COR-L47 (cell line): ENCODE data around the gene ABLIM2.

Source experiments
- DNase-seq: peaks from one replicate; lab custom pipeline; 2025; lab: John Stamatoyannopoulos, UW

Gene ABLIM2

DNA sequence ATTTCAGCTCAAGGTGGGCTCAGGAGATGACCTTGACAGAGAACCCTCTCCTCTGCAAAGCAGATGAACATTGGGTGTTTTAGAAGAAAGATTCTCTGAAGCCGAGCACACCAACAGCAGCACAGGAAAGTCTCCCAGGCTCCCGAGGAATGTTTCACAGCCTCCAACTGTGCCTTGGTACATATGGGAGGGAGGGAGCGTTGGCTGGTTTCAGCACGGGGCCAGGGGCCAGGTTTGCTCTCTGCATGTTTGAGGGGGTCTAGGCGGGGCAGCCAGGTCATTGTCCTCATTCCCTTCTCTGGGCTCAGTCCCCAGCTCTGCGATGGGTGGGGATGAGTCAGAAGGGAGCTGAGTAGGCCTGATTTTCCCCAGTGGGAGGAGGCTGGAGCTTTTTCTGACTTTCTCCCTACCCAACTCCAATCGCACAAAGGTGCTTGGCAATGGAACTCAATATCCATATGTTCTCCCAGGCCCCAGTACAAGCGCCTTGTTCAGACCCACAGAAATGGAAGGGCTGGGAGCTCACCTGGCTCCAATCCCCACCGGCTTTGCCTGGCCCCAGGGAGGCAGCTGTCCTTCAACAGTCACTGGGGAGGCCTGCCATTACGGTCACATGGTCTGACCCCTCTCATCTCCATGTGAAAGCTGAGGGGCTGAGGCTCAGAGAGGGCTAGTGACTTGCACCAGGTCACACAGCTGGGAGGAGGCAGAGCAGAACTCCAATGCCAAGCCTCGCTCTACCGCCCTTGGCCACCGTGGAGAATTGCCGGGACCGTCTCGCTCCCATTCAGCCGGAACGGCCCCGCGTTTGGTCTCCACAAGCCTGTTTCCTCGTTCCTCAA lies 110.6 kb downstream of the ABLIM2 start:
- no peak for DNase-seq

DNA sequence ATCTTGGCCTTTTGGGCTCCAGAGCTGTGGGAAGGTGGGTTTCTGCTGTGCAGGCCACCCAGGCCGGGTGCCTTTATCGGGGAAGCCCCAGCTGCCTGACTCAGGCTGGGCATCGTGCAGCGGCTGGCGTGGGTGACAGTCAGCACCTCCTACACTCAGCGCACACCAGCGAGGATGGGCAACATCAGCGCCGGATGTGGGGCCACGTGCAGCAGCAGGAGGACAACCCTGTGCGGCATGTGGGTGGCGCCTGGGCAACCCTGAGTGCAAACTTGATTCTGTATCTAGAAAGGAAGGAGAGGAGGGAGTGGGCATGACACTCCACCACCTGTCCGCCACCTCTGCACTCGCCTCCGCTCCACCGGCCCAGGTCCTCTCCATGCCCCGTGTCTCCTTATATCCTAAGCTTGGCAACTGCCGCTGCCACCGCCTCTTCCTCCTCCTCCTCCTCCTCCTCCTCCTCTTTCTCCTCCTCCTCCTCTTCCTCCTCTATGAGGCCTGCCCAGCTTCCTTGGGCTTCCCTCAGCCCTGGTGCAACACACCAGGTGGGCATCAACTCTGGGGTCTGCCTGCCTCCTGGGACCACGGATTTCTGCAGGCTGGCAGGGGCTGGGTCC lies 111.6 kb downstream of the ABLIM2 start:
- no peak for DNase-seq

DNA sequence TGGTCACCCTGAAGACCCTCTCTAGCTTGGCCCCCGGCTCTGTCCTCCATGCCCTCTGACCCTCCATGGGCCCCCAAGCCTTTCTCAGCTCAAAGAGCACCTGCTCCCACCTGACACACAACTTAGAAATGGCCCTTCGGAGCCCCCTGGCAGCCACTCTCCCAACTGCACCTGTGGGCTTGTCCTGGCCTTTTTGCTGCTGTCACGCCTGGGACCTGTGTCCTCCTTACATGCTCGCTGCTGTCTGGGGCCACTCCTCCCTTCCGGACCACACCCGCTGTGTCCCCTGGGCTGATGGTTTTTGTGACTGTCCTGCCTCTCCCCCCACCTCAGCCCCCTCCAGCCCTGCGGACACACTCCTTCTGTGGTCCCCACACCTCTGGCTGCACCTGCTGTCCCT lies 112.7 kb downstream of the ABLIM2 start:
- peak; percentile 53 for DNase-seq

DNA sequence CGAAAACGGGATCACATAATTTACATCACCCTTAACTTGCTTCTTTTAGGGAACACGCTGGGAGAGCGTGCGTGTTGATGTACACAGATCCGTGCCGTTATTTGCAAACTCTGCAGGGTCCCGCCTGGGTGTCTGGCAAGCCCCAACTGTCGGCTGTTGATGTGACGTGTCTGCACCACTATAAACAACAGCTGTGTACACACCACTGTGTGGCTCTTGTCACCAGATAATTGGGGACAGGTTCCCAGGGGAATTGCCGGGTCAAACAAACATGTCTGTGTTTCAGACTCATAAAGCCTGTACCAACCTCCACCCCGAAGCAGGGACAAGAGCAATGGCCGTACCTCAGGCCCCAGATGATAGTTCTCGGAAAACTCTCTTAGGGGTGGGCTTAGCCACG lies 113.9 kb downstream of the ABLIM2 start:
- DNase-seq, result peak; percentile 99

DNA sequence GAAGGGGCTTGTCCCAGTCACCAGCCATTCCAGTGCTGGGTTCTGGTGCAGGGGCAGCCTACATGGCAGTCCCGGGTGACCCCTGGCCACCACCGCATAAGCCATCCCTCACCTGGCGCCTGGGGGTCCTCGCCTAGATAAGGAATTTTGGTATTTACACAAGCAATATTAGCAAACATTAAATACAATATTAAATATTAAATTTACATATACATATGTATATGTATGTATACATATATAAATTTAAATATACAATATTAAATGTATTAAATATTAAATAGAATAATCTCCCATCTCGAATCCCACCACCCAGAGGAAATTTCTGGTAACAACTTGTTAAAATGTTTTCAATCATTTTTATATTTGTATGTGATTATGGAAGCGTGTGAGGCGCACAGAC lies 114.4 kb downstream of the ABLIM2 start:
- DNase-seq, result no peak

DNA sequence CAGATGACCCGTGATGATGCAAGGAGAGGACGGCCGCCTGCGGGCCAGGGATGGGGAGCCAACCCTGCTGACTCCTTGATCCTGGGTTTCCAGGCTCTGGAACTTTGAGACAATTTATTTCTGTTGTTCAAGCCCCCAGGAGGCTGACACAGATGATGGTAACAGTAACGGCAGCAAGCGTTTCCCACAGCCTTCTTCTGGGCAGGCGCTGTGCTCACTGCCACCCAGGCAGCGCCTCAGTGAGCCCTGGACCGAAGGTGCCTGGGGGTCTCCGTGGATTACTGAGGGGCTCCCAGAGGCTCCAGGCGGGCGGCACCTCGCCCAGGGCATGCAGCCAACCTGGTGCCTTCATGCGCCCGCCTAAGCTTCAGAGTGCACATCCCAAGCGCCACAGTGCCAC lies 115.0 kb downstream of the ABLIM2 start:
- no peak for DNase-seq

DNA sequence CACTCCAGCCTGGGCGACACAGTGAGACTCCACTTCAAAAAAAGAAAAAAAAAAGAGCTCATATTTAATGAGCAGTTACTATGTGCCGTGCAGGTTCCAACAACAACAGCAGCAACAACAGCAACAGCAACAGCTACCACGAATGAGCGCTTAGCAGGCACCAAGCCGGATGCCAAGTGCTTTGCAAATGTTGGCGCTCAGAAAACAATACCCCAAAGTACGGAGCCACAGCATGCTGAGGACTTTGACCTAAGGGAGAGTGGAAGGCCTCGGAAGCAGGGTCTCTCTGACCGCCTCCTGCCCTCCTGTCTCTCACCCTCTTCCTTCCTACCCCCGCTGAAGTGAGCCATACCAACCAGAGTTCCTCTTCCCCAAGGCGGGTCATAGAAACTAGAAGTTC lies 116.7 kb downstream of the ABLIM2 start:
- no peak for DNase-seq

DNA sequence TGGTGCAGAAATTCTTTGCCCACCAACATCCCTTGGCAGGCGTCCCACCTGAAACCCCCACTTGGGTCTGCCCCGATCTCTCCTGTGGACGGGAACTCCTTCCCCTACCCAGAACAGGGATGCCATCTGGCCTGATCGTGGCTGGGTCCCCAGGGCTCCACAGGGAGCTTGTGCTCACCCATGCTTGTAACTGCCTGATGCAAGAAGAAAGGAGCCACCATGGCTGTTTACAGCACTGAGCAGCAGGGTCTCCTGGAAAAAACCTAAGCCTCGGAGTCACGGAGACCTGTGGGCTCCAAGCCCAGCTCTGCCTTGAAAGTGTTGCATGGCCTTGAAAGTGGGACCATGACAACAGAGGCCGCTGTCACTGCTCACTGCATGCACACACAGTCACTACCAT lies 117.4 kb downstream of the ABLIM2 start:
- DNase-seq, result no peak

DNA sequence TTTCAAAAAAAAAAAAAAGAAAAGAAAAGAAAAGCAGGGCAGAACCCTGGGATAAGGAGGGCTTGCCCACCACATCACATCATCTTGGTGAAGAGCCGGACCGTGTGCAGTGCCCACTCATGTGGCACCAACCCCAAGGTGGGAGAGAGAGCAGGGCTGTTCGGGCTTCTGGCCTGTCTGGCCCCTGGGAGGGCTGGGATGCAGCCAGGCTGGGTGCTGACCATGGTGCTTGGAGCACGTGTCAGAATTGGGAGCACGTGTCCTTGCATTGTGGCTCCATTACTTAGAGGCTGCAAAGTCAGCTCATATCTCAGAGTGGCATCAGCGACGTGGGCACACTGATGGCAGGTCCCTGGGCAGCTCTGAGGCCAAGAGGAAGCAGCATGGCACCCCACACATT lies 118.0 kb downstream of the ABLIM2 start:
- DNase-seq, result no peak

DNA sequence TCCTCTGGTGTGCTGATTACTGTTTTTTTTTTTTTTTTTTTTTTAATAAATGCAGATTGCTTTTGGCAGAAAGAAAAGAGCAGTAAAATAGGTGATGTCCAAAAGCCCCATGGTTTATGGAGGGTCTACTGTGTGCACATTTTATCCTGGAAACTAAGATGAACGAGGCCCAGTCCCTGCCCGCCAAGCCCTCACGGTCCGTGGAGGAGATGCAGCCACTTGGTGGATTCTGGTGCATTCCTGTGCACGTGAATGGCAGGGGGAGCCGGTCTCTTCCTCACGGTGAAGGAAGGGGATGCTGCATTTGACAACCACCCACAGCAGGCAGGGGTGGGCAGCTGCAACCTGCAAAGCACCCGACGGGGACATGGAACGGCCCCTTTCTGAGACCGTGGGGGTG lies 118.8 kb downstream of the ABLIM2 start:
- no peak for DNase-seq

DNA sequence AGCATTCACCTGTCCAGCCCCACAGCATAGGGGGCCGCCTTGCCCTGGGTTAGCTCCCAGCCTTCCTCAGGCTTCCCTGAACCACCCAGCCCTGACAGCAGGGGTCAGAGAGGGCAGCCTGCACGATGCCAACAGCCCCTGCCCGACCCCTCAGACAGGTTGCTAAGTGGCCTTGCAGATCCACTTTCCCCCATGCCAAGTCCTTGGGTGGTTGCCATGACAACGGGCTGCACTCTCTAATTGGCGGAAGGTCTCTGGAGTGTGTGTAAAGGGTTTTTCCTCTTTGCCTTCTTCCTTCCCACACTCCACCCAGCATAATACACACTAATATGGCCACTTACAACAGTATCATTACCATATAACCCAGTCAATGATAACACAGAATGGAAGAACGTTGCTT lies 119.3 kb downstream of the ABLIM2 start:
- peak; percentile 93 for DNase-seq

DNA sequence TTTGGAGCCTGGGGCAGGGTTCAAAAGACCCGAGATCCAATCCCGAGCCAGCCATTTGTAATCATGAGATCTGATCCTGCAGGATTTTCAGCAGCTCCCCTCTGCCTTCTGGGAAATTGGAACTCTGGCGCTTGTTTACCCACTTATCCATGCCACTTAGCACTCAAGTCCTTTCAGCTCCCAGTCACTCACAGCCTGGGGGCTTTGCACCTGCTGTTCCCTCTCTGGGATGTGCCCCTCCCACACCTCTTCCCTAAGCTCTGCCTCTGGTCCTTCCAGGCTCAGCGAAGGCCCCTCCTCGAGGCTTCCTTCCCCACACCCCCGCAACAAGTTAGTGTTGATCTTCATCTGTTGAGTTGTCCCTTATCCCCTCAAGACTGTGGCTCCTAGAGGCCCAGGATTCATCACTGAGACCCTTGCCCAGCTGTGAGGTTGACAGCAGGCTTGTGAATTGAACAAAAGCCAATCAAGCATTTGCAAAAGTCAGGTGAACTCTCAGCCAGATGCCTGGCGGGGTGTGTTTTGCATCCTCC lies 119.8 kb downstream of the ABLIM2 start:
- peak; percentile 87 for DNase-seq

DNA sequence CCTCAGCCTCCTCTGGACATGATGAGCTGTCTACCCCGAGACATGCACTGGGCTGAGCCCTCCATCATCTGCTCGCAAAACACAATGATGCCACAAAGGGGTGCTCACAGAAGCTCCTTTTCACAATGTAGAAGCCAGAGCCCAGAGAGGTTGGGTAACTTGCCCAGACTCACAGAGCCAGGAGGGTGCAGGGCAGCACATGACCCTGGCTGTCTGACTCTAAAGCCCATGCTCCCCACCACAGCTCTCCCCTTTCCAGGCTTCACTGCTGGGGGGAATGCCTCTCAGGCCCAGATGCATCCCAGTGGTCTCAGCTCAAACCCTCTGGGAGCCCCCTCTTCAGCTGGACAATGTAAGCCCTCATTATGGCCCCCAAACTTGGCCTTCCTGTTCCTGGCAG lies 120.5 kb downstream of the ABLIM2 start:
- no peak for DNase-seq

DNA sequence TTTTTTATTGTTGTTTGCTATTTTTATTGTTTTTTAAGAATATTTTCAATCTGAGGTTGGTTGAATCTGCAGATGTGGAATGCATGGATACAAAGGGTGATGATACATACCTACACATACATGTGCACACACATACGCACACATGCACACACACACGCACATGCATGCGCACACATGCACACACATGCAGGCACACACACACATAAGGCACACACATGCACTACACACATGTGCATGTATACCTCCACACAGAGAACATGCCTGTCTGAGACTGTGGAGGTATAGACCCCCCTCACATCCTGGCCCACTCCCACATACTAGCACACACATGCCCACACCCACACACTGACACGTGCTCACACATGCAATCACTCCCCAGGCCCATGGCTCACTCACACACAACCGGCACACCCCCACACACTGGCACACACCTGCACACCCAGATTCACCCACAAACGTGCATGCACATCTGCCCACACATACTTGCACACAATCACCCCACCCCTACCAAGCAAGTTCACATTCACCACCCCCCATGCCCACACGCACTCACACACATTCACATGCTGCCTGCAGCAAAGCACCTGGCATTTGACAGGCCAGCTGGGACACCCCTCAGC lies 121.4 kb downstream of the ABLIM2 start:
- no peak for DNase-seq

DNA sequence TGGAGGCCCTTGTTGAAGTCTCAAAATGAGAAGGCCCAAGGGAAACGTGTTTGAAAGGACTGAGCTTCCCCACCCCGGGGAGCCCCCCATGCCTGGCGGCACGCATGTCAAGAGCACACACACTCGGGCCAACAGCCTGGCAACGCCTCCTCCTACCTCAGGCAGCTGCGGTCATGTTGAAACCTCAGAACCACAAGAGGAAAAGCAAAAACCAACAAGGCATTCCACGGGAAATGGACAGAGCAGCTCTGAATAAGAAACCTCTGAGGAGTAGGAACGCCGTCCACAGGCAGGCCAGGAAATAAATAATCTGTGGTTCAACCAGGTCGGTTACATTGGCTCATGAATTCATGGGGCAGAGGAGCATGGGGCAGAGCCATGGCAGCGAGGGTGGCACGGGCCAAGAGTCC lies 123.2 kb downstream of the ABLIM2 start:
- no peak for DNase-seq

DNA sequence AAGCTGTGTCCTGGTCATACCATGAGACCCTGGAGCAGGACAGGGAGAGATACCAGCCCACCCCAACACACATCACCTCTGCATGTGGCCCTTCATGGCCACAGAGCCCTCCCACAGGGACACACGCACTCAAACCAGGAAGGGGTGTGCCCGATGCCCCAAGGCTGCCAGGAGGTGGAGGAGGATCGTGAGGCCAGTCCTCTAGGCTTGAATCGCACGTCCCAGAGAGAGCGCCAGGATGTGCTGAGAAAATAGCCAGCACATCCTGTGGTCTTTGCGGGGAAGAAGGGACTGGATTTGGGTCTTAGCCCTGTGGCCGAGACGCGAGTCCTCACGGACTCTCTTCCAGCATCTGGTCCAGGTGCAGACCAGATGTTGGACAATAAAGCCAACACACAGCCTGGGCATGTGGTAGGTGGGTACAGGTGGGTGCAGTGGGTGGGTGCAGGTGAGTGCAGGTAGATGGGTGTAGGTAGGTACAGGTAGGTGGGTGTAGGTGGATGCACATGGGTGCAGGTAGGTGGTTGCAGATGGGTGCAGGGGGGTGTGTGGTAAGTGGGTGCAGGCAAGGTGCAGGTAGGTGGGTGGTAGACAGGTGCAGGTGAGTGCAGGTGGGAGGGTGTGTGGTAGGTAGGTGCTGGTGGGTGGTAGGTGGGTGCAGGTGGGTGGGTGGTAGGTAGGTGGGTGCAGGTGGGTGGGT lies 124.6 kb downstream of the ABLIM2 start:
- no peak for DNase-seq

DNA sequence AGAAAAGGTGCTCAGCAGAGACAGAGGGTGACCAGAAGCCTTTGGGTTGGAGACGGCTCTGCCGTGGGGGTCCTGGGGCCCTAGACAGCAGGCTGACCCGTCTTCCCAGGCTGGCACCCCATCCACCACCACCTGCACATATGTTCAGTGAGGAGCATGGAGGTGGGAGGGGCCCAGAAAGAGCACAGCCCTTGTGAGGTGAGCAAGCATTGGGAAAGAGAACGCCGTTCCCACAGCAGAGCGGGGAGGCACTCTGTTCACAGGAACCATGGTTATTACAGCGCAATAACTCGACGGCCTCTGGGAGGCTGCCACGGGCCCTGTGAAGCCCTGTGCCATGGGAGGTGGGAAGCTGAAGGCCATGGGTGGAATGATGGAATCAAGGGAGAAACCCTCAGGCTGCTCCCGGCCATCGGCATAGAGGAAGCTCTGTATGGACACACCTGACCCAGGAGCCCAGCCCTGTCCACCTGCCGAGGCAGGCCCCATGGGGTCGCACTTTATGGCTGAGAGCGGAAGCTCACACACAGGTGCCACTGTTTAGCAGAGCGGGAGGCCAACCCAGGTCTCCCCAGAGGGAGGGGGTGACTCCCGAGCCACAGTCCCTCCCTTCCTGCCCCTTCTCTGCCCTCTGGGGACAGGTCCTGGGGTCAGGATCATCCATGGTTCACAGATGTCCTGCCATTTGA lies 125.4 kb downstream of the ABLIM2 start:
- no peak for DNase-seq

DNA sequence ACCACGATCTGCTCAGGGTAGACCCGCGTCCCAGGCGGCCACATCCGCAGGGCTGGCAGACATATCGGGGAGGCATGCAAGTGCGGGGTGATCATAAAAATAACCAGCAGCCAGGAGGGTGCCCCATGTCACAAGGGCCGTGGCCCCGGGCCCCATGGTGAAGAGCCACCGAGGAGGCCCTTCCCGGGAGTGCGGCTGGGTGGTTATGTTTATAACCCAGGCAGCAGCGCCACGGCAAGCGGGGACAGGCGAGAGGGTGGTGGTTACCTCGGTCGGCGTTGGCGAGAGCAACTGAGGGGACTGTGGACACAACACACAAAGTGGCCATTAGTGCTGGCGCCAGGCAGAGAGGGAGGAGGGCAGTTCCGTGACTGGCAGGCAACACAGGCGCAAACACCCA lies 126.2 kb downstream of the ABLIM2 start:
- DNase-seq, result no peak

DNA sequence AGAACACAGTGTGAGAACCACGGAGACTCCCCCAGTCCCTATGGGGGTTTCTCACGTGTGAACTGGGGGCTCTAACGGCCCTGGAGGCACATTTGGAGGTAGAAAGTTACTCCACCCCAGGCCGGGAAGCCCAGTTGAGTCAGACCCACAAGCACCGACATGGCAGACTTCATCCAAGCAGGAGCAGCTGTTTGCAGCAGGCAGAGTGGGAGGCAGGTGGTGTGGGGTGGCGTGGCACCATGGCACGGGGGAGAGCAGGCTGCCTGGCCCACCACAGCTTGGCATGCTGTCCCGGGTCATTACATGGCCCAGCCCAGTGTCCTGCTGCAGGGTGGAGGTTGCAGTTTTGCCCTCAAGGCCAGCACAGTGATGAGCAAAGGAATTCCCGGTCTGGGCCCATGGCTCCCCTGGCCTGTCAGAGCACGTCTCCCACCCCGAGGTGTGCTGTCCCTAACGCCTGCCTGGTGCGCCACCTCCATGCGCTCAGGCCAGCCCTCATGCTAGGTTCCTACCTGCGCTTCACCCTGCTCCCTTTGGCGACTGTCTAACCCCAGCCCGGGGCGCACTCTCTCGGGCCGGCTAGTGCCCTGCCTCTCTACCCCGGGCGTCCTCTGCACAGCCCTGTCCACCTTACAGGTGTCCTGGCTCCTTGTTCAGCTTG lies 128.4 kb downstream of the ABLIM2 start:
- no peak for DNase-seq

DNA sequence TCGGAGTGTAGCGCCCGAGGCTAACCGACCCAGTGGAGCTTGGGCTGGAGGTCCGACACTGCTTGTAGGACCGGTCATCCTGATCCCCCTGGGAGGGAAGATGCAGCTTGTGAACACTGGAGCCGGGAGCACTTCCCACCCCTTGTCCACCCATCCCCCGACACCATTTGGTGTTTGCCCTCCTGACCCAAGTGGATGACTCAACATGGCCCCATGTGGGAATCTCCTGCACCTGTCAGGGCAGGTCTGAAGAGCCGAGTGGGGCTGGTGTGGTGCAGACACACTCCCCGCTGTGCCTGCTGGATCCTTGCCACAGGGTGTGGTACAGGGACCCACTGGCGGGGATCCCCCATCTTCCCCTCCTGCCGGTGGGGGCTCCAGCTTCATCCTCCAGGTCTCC lies 128.9 kb downstream of the ABLIM2 start:
- peak; percentile 24 for DNase-seq

DNA sequence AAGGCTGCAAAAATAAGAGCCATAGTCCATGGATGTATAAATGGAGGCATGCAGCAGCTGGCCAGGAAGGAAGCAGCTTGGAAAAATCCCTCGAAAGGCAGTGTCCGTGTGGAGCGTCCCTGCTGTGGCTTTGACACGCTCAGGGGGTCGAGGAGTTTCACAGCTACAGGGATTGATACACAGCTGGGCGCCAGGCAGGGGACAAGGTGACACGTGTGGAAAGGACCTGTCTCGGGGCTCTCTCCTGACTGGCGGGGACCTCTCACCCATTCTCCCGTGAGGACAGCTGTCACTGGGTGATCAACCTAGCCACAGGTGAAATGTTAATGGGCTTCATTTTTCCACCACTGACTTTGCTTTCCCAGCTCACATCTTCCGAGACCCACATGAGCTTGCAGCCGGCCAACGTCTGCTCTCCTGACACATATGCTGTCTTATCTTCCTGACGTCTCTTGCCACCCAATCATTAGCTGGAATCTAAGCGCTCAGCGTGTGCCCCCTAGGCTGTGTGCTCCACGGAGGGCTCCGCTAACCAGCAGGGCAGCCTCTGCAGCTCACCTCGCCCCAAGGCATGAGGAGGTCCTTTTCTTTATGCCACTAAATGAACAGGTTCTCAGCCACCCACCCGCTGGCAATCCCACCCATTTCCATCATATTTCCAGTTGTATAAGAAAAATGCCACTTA lies 129.6 kb downstream of the ABLIM2 start:
- no peak for DNase-seq
